T-helper 2 cell treated with Interferon-gamma antibody and Interleukin-4, amounts not matched to agents 5 μg/mL and 100 μg/mL, for 36 hours (primary cell): Measurements from ENCODE around the gene GNPTAB.

Experiments
- DNase-seq: peaks from one replicate; pipeline ENCODE4 v3.0.0; 2021; ENCODE audit warnings: low spot score
- H3K27ac Mint-ChIP-seq: one replicate; pipeline ENCODE4 v1.8.0; 2021; ENCODE audit warnings: mild to moderate bottlenecking, mixed read lengths
- H3K27me3 Mint-ChIP-seq: one replicate; pipeline ENCODE4 v1.8.0; 2021; ENCODE audit warnings: low read depth, mixed read lengths
- H3K36me3 Mint-ChIP-seq: one replicate; pipeline ENCODE4 v1.8.0; 2021; ENCODE audit warnings: low read depth, mixed read lengths
- H3K4me1 Mint-ChIP-seq: one replicate; pipeline ENCODE4 v1.8.0; 2021; ENCODE audit warnings: low read depth, mixed read lengths
- H3K4me3 Mint-ChIP-seq: one replicate; pipeline ENCODE4 v1.8.0; 2022; ENCODE audit warnings: mild to moderate bottlenecking, moderate library complexity, mixed read lengths
- H3K9me3 Mint-ChIP-seq: one replicate; pipeline ENCODE4 v1.8.0; 2021; ENCODE audit warnings: mixed read lengths

The GNPTAB gene

DNA sequence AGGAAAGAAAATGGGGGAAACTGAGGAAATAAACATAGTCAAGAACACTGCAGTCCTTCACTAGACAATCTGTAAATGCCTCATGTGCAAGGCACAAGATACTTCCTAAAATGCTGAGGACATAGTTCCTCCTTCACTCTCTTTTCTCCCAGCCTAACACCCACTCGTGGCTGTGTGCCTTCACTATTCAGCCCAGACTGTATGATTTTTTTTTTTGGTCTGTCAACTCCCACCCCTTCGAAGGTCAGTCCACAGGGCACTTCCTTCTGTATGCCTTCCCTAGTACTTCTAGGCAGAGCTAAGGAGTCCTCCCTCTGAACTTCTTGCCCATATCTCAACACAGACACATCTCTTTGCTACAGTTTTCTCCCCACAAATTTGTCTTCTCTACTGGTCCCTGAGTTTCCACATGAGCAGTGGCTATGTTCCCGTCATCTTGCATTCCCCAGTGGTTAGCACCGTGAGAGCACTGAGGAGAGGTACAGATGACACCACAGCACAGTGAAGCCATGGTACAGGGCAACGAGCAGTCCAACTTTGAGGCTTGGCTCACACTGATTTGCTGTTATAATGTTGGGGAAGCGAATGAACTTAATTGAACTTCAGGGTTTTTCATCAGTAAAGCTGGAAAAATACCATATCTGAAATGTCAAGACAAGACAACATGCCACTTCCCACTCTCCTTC, 67.4 kb downstream of the GNPTAB start:
- H3K9me3 Mint-ChIP-seq = no peaks in the 10 kb centered on the region
- peaks cover 36% of the 10 kb centered on the region for H3K36me3 Mint-ChIP-seq
- H3K27me3 Mint-ChIP-seq = no peaks in the 10 kb centered on the region
- DNase-seq = no peak
- no peak overlapping the region for H3K4me3 Mint-ChIP-seq
- peaks cover 3% of the 10 kb centered on the region for H3K4me1 Mint-ChIP-seq
- H3K27ac Mint-ChIP-seq = no peak overlapping the region

DNA sequence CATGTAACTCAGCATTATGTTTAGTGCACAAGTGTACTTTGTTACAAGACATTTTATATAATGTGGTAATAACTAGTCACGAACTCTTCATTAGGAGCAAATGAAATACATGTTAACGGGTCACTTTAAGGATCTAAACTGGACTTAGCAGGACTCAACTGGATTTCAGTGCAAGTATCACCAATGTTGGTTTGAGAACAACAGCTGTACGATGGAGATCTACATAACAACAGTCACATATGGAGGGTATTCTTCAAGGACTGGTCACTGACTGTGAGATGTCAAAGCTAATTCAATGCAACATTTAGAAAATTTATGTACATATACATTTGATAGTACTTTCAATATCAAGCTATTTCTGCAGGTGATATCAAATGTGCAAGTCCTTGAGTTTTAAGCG, 69.0 kb downstream of the GNPTAB start:
- H3K9me3 Mint-ChIP-seq = no peaks in the 10 kb centered on the region
- H3K4me3 Mint-ChIP-seq = no peak overlapping the region
- H3K36me3 Mint-ChIP-seq = peaks cover 34% of the 10 kb centered on the region
- no peak overlapping the region for H3K27ac Mint-ChIP-seq
- H3K27me3 Mint-ChIP-seq = no peaks in the 10 kb centered on the region
- H3K4me1 Mint-ChIP-seq = peaks cover 3% of the 10 kb centered on the region
- no peak for DNase-seq

DNA sequence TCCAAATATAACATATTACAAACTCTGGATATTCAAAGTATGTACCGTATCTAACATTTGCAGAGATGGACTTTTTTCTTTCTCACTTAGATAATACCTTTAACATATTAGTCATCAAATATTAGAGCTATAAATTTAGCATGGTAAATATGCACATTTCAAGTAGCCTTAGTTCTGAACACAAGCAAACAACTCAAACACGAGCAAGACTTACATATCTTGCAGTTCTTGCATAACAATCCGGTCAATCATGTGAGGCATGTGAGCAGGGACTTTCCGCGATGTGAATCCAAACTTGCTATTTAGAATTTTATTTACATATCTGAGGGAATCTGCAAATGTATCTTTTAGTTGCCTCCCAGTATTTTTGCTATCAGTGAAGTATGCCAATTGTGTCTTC, 69.4 kb downstream of the GNPTAB start:
- no peak overlapping the region for H3K27ac Mint-ChIP-seq
- no peak for DNase-seq
- no peaks in the 10 kb centered on the region for H3K9me3 Mint-ChIP-seq
- no peak overlapping the region for H3K4me3 Mint-ChIP-seq
- peaks cover 34% of the 10 kb centered on the region for H3K36me3 Mint-ChIP-seq
- no peaks in the 10 kb centered on the region for H3K27me3 Mint-ChIP-seq
- peaks cover 3% of the 10 kb centered on the region for H3K4me1 Mint-ChIP-seq

DNA sequence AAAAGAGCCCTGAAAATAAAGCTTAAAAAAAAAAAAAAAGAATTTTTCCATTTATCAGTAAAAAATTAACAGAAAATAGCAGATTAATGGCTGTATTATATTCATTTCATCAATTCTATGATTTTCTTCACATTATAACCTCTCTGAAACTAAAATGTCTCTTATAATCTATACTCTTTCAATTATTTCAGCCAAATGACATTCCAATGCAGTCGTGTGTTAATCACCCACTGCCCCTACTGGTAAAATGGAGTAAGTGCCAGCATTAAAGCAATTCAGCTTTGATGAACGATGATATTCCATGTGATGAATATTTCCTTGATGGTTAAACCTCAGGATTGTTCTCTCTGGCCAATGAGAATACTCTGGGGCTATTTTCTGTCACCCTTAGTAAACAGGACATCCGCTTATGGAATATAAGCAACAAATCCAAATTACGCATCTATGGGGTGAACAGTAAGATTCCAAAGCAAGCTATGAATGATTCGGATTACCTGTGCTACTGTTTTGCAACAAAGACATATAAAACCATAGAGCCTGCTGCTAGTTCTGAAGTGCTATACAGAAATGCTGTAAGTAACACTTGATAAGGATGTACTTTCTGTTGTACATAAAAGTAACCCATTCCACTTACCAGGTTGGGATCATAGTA, 71.2 kb downstream of the GNPTAB start:
- DNase-seq = no peak
- H3K27ac Mint-ChIP-seq = no peak overlapping the region
- H3K27me3 Mint-ChIP-seq = no peaks in the 10 kb centered on the region
- peaks cover 3% of the 10 kb centered on the region for H3K4me1 Mint-ChIP-seq
- H3K36me3 Mint-ChIP-seq = peaks cover 34% of the 10 kb centered on the region
- H3K9me3 Mint-ChIP-seq = no peaks in the 10 kb centered on the region
- H3K4me3 Mint-ChIP-seq = no peak overlapping the region

DNA sequence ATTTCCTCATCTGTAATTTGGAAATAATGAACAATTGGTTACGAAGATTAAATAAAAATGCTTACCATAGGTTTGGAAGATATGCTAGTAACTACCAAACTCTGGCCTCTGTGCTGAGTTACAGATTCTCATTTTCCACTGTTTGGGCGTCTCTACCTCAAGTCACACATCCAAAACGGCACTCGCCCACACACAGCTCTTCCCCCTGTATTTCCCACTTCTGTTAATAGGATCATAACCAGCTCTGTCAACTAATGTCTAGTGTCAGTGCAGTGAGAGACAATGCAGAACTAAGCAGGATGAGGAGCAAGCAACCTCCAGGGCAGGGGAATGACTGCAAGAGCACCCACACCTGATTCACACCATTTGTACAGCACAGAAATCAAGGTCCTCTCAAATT, 80.6 kb downstream of the GNPTAB start:
- H3K4me1 Mint-ChIP-seq = no peaks in the 10 kb centered on the region
- H3K27me3 Mint-ChIP-seq = no peaks in the 10 kb centered on the region
- H3K36me3 Mint-ChIP-seq = peaks cover 50% of the 10 kb centered on the region
- H3K9me3 Mint-ChIP-seq = no peaks in the 10 kb centered on the region
- no peak overlapping the region for H3K4me3 Mint-ChIP-seq
- H3K27ac Mint-ChIP-seq = no peak overlapping the region
- no peak for DNase-seq

DNA sequence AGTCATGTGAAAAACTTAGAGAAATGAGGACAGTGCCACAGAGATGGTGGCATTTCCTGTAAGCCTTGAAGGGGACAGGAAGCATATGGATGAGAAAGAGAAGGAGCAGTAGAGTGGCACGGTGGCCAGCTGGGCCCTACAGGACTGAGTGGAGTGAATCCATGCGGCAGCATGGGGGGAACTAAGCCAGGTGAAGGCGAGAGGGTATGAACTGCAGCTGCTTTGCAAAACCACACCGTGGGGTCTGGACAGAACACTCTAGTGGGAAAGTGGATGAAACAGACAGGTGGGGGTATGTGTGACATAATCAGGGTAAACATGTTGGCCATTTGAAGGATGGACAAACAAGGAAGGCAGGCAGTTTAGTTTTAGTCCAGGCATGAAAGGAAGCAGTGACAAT, 81.1 kb downstream of the GNPTAB start:
- Mint-ChIP-seq H3K27me3 (no peaks in the 10 kb centered on the region), H3K9me3 (no peaks in the 10 kb centered on the region), H3K36me3 (peaks cover 50% of the 10 kb centered on the region), H3K27ac (no peak overlapping the region), H3K4me3 (no peak overlapping the region), H3K4me1 (no peaks in the 10 kb centered on the region)
- no peak for DNase-seq

DNA sequence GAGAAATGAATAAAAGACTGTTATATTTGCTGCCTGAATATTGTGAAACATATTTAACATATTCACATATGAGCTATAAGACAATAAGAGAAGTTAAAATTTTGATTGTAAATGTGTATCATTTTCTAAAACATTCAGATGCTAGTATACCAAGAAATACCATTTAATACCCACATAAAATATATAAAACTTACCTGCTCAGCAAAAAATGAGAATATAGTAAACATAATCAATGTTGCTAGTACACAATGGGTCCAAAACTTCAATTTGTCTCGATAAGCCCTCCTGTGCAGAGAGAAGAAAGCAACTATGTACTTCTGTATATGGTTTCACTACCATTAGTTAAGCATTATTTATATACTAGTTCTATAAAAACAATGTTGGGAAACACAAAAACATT, 81.9 kb downstream of the GNPTAB start:
- no peak for DNase-seq
- Mint-ChIP-seq H3K4me1 (peaks cover 4% of the 10 kb centered on the region), H3K27me3 (no peaks in the 10 kb centered on the region), H3K9me3 (no peaks in the 10 kb centered on the region), H3K27ac (no peak overlapping the region), H3K36me3 (peaks cover 54% of the 10 kb centered on the region), H3K4me3 (no peak overlapping the region)

DNA sequence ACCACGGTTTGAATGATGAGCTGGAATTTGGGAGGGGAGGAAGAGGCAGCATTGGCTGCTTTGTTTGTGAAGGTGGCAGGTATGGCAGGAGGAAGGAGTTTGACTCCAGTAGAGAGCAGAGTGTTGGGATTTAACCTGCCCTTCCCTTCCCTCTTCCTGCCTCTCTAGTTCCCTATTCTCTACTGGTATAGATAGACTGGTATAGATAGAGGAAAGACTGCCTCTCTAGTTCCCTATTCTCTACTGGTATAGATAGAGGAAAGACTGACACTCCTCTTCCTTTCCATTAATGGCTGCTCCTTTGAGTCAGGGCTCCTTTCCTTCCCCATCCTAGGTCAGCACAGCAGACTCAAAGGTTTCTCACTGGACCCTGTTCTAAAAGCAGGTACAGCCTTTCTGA, 83.1 kb downstream of the GNPTAB start:
- Mint-ChIP-seq H3K9me3 (no peaks in the 10 kb centered on the region), H3K36me3 (peaks cover 56% of the 10 kb centered on the region), H3K27ac (no peak overlapping the region), H3K4me3 (no peak overlapping the region), H3K4me1 (peaks cover 4% of the 10 kb centered on the region), H3K27me3 (no peaks in the 10 kb centered on the region)
- DNase-seq = no peak

DNA sequence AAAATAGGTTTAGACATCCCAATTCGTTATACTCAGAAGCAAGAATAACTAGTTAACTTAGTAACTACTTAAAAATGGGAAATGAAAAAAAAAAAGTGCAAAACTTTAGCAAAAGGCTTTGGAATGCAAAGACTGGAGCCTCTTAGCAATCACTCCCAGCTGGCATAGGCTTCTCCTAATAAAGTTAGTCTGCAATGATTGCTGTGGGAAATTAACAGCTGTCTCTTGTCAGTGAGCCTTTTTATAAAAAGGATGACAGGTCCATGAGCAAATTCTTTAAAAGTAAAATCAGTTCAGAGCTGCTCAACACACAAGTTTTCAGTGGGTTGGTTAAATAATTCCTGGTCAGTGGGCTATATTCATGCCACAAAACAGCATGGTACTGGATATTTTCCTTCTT, 84.1 kb downstream of the GNPTAB start:
- H3K36me3 Mint-ChIP-seq = peaks cover 51% of the 10 kb centered on the region
- H3K27ac Mint-ChIP-seq = no peak overlapping the region
- no peaks in the 10 kb centered on the region for H3K9me3 Mint-ChIP-seq
- H3K27me3 Mint-ChIP-seq = no peaks in the 10 kb centered on the region
- no peak for DNase-seq
- peaks cover 4% of the 10 kb centered on the region for H3K4me1 Mint-ChIP-seq
- H3K4me3 Mint-ChIP-seq = no peak overlapping the region

DNA sequence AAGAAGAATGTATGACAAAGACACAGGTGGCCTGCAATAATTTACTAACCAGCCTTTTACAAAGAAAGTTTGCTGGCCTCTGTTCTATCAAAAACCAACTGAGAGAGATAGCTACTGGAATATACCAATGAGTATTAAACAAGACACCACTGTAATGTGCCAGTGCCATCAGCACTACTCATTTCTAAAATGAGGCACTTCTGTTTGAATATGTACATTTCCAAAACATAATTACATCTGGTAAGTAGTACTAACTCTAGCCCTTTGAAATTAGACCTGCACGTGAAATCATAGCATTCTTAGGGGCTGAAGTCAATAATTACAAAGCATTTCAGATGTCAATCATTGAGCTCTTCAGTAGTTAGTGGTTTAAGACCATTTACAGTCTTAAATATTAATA, 84.6 kb downstream of the GNPTAB start:
- no peak overlapping the region for H3K4me3 Mint-ChIP-seq
- no peaks in the 10 kb centered on the region for H3K27me3 Mint-ChIP-seq
- H3K27ac Mint-ChIP-seq = no peak overlapping the region
- no peak for DNase-seq
- H3K36me3 Mint-ChIP-seq = peaks cover 48% of the 10 kb centered on the region
- H3K9me3 Mint-ChIP-seq = no peaks in the 10 kb centered on the region
- H3K4me1 Mint-ChIP-seq = peaks cover 4% of the 10 kb centered on the region

DNA sequence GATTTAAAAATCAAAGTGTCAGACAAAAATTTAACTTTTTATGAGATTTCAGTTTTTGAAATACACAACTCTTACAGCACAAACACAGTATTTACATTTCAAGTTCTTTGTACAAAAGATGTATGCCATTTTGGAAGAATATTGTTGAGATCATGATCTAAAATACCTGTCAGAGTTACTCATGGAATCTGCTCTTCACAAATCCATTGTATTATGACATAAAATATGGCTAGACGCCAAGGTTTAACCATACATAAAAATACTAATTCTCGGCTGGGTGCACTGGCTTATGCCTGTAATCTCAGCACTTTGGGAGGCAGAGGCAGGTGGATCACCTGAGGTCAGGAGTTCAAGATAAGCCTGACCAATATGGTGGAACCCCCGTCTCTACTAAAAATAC, 85.3 kb downstream of the GNPTAB start:
- H3K9me3 Mint-ChIP-seq = no peaks in the 10 kb centered on the region
- no peak for DNase-seq
- no peaks in the 10 kb centered on the region for H3K27me3 Mint-ChIP-seq
- H3K27ac Mint-ChIP-seq = peak overlapping the region; percentile 53
- no peak overlapping the region for H3K4me3 Mint-ChIP-seq
- H3K36me3 Mint-ChIP-seq = peaks cover 45% of the 10 kb centered on the region
- peaks cover 4% of the 10 kb centered on the region for H3K4me1 Mint-ChIP-seq

DNA sequence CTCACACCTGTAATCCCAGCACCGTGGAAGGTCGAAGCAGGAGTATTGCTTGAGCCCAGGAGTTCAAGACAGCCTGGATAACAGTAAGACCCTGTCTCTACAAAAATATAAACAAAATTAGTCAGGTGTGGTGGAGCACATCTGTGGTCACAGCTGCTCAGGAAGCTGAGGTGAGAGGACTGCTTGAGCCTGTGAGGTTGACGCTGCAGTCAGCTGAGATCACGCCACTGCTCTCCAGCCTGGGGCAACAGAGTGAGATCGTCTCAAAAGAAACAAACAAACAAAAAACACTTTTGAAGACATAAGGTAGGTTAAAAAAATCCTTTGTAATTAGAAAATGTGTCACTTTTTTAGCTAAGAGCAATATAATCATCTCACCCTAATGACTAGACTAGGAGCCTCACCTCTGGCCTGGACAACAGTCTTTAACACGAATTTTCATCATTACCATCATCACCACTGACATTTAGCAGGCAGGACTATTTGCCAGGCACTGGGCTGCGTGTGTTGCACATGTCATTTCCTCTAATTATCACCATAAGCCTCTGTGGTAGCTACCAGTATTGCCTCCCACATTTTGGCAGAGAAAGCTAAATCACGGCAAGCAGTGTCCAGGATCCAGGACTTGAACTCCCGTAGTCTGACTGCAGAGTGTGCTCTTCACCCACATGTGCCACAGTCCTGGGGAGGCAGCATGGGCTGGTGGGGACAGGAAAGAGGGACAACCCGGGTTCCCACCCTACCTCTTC, 86.9 kb downstream of the GNPTAB start:
- Mint-ChIP-seq H3K36me3 (peaks cover 38% of the 10 kb centered on the region), H3K4me3 (no peak overlapping the region), H3K9me3 (no peaks in the 10 kb centered on the region), H3K27ac (peak overlapping the region; percentile 31), H3K4me1 (peaks cover 4% of the 10 kb centered on the region), H3K27me3 (no peaks in the 10 kb centered on the region)
- DNase-seq = no peak

DNA sequence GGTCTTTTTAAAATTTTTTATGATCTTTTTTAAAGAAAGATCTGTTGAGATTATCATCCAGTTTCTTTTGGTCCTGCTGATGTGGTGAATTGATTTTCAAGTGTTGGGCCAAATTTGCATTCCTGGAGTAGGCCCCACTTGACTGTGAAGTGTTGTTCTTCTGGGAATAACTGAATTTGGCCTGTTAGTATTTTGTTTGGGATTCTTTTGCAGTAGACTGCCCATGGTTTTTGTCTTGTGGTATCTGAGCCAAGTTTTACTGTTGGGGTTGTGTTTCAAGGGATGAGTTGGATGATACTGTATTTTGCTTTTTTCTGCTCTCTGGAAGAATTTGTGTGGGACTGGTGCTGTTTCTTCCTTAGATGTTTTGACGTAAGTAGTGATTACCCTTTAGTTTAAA, 87.5 kb downstream of the GNPTAB start:
- H3K27ac Mint-ChIP-seq = no peak overlapping the region
- H3K4me1 Mint-ChIP-seq = peaks cover 4% of the 10 kb centered on the region
- no peak for DNase-seq
- H3K36me3 Mint-ChIP-seq = peaks cover 31% of the 10 kb centered on the region
- no peak overlapping the region for H3K4me3 Mint-ChIP-seq
- no peaks in the 10 kb centered on the region for H3K9me3 Mint-ChIP-seq
- H3K27me3 Mint-ChIP-seq = no peaks in the 10 kb centered on the region

DNA sequence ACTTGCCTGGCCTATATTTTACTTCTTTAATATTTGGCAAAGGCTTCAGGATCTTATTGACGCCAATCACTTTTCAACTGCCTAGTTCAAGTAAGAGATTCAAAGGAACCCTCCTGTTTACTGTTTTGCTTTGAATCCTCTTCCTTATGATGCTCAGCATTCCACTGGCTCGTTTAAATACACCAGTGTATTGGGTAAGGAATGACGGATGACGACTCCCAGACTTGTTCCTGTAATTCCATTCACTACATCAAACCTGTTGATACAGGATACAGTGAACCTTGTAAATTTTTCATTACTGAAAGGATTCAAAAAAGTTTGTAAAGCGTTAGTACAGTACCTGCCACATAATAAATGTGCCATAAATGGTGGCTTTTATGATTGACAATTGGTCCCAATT, 89.8 kb downstream of the GNPTAB start:
- Mint-ChIP-seq H3K36me3 (peaks cover 26% of the 10 kb centered on the region), H3K27ac (no peak overlapping the region), H3K4me3 (no peak overlapping the region), H3K9me3 (no peaks in the 10 kb centered on the region), H3K27me3 (no peaks in the 10 kb centered on the region), H3K4me1 (peaks cover 4% of the 10 kb centered on the region)
- no peak for DNase-seq
